Stomach (tissue), 9 donors: ENCODE measurements around the gene LRRC7. TPM values are rescaled to one million over a fixed set of nuclear protein-coding genes. Genes with fewer than 3 reads are reported as not detected.
"Not testable (repeated sequence)": the region's sequence is repeated elsewhere in the genome, so short reads cannot be mapped to it uniquely, and the experiment has no call there.

Source experiments
- DNase-seq, 2 donors: peaks; one replicate each; pipeline versions ENCODE4 v3.0.0 to v3.0.0-alpha.2; 2013 to 2019
- H3K27ac ChIP-seq, 5 donors: fragments of 200-600 bp in 4 of 5; sonication (generic) in 4 of 5; one replicate each; pipeline ENCODE4 v1.5.1; 2013 to 2019; ENCODE audit warnings: mild to moderate bottlenecking in 1 of 5, moderate library complexity in 1 of 5
- H3K27me3 ChIP-seq, 3 donors: fragments of 200-600 bp; sonication (generic); one replicate each; pipeline ENCODE4 v1.5.1; 2017 to 2019; ENCODE audit warnings: mixed run types in 1 of 3
- H3K36me3 ChIP-seq, 4 donors: fragments of 200-600 bp; sonication (generic); 1 replicate in 3 of 4; 2 replicates in 1 of 4; pipeline ENCODE4 v1.5.1; 2016 to 2019
- H3K4me1 ChIP-seq, 4 donors: fragments of 200-600 bp; sonication (generic); one replicate each; pipeline ENCODE4 v1.5.1; 2016 to 2019
- H3K4me3 ChIP-seq, 4 donors: fragments of 200-600 bp; sonication (generic) in 3 of 4; one replicate each; pipeline ENCODE4 v1.5.1; 2016 to 2019; ENCODE audit warnings: mild to moderate bottlenecking in 1 of 4
- H3K9me3 ChIP-seq, 4 donors: fragments of 200-600 bp; sonication (generic); one replicate each; pipeline ENCODE4 v1.5.1; 2016 to 2019
- EP300 ChIP-seq: sonication (generic); formaldehyde crosslinking; IDR thresholded peaks from one replicate; pipeline ENCODE4 v1.6.1; 2017; ENCODE audit warnings: antibody characterized with exemption
- POLR2A ChIP-seq, 4 donors: fragments of 450-650 bp; IDR thresholded peaks; one replicate each; pipeline ENCODE4 v1.6.1; 2016; ENCODE audit warnings: antibody characterized with exemption in 4 of 4, control low read depth in 2 of 4, mild to moderate bottlenecking in 1 of 4, moderate library complexity in 1 of 4
- POLR2AphosphoS5 ChIP-seq, 3 donors: sonication (generic); formaldehyde crosslinking; IDR thresholded peaks; one replicate each; pipeline ENCODE4 v1.6.1; 2016; ENCODE audit warnings: antibody characterized with exemption in 3 of 3
- WGBS, 5 donors: extraction: QIAGEN DNeasy Blood & Tissue Kit in 3 of 5; methylation state at CpG; one replicate each; pipeline versions ENCODE4 v1.1.5 to v1.1.7; 2013 to 2018; 5-methylcytosine and 5-hydroxymethylcytosine counted together
- intact Hi-C: fragments of 100-400 bp; cut with DNase I; formaldehyde crosslinking; loops from one replicate; pipeline ENCODE4 v1.15.1; 2023; ENCODE audit warnings: low total_unique reads
- polyA plus RNA-seq, 3 donors: library from polyadenylated mRNA; stranded (reverse); fragments of 200-250 nt; gene quantifications; one replicate each; pipeline ENCODE4 v1.2.3, GENCODE V29; 2013
- total RNA-seq, 5 donors: library from RNA; depleted of rRNA; stranded (reverse); fragments of >200 nt; gene quantifications; one replicate each; pipeline versions ENCODE4 v1.1.0 to v1.2.3, GENCODE V29; 2014 to 2016
- TF ChIP-seq, protein P1 (sequence below), 7 experiments: fragments of 450-650 bp in 4 of 7; fragments of 200-600 bp in 3 of 7; sonication (generic) in 3 of 7; IDR thresholded peaks; one replicate each; pipeline ENCODE4 v1.5.1; 2016 to 2019; ENCODE audit warnings: antibody characterized with exemption in 7 of 7, control low read depth in 2 of 7, mild to moderate bottlenecking in 1 of 7
- donor health status: healthy with polysubstance abuse.
- donor health status: Bipolar disorder and iron deficiency.
- donor health status: healthy.

Gene LRRC7
- total and polyA plus RNA-seq, 8 donors = 0.06 to 22.4 (median 0.31) TPM; not detected in 1

- intact Hi-C loops = no loop called here
- Histone ChIP-seq H3K36me3 (no peaks in the 10 kb centered on the region), H3K4me3 (no peak overlapping the region), H3K4me1 (no peaks in the 10 kb centered on the region), H3K27me3 (no peaks in the 10 kb centered on the region), H3K27ac (no peak overlapping the region), H3K9me3 (no peaks in the 10 kb centered on the region)
- DNase-seq = peak in 1 of 2 donors; percentile 44
- WGBS, 5 donors = 10 to 40% (median 23%) methylated on average over 4 of the region's 4 CpGs
- TF ChIP-seq EP300 (no peak), POLR2AphosphoS5 (IDR thresholded peaks at IDR 0.05) (no peak), POLR2A (IDR thresholded peaks at IDR 0.05) (no peak)
- TF ChIP-seq, protein P1, sequence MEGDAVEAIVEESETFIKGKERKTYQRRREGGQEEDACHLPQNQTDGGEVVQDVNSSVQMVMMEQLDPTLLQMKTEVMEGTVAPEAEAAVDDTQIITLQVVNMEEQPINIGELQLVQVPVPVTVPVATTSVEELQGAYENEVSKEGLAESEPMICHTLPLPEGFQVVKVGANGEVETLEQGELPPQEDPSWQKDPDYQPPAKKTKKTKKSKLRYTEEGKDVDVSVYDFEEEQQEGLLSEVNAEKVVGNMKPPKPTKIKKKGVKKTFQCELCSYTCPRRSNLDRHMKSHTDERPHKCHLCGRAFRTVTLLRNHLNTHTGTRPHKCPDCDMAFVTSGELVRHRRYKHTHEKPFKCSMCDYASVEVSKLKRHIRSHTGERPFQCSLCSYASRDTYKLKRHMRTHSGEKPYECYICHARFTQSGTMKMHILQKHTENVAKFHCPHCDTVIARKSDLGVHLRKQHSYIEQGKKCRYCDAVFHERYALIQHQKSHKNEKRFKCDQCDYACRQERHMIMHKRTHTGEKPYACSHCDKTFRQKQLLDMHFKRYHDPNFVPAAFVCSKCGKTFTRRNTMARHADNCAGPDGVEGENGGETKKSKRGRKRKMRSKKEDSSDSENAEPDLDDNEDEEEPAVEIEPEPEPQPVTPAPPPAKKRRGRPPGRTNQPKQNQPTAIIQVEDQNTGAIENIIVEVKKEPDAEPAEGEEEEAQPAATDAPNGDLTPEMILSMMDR (IDR thresholded peaks at IDR 0.05) = no peak
These were observed 142.9 kb downstream of the LRRC7 start for GRCh38 chr1:69710484-69711189.

DNA sequence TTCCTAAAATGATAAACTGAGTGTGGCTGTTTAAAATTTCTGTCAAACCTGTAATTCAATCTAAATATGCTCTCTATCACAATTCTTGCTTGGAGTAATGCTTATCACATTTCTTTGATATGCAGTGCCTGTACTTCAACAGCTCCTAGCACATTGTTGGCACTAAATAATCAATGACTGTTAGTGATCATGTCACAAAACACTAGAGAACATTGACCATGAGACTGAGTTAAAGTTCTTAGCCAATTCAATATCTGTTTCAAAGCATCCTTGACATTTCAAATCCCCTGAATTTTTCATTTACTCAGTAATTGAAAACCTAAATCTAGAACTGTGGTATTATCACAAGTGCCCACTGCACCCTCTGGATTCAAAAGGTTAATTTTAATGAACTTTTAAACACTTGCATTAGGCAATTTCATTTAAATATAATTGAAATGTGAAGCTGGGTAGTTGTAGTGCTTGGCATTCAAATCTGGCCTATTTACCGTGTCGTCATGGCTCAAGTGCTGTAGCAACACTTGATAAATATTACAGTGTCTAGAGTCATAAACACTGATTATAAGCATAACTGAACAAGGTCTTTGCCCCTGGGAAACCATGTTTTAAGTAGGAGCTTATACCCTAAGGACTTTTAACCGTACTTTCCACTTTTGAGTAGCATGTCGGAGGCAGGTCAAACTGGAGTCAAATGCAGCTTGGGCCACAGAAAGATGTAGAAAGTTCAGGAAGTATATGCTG lies 143.6 kb downstream of the LRRC7 start:
- no peaks in the 10 kb centered on the region for H3K9me3 ChIP-seq
- no peaks in the 10 kb centered on the region for H3K36me3 ChIP-seq
- 76 to 86% (median 81%) methylated on average over 4 of the region's 4 CpGs for WGBS, 5 donors
- H3K4me3 ChIP-seq = no peak overlapping the region
- TF ChIP-seq POLR2AphosphoS5 (IDR thresholded peaks at IDR 0.05) = no peak
- TF ChIP-seq EP300 = no peak
- TF ChIP-seq, protein P1 (IDR thresholded peaks at IDR 0.05) = no peak
- TF ChIP-seq POLR2A (IDR thresholded peaks at IDR 0.05) = no peak
- intact Hi-C loops = no loop called here
- DNase-seq = peak in 1 of 2 donors; percentile 30
- no peak overlapping the region for H3K27ac ChIP-seq
- no peaks in the 10 kb centered on the region for H3K4me1 ChIP-seq
- H3K27me3 ChIP-seq = no peaks in the 10 kb centered on the region

DNA sequence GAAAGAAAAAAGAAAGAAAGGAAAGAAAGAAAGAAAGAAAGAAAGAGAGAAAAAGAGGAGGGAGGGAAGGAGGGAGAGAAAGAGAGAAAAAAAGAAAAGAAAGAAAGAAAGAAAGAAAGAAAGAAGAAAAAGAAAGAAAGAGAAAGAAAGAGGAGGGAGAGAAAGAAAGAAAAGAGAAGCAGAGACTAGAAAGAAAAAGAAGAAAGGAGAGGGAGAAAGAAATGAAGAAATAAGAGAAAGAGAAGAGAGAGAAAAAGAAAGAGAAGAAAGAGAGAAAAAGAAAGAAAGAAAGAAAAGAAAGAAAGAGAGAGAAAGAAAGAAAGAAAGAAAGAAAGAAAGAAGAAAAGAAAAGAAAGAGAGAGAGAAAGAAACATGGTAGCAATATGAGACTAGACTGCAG lies 150.1 kb downstream of the LRRC7 start:
- H3K4me3 ChIP-seq, H3K27me3 ChIP-seq, H3K9me3 ChIP-seq, intact Hi-C loops, H3K4me1 ChIP-seq, H3K36me3 ChIP-seq, DNase-seq, H3K27ac ChIP-seq: not testable (repeated sequence)

GRCh38 chr1:69728206-69728605 lies 160.5 kb downstream of the LRRC7 start:
- no peaks in the 10 kb centered on the region for H3K4me1 ChIP-seq
- DNase-seq = no peak
- H3K4me3 ChIP-seq = no peak overlapping the region
- no peak for TF ChIP-seq POLR2A (IDR thresholded peaks at IDR 0.05)
- TF ChIP-seq EP300 = no peak
- no peak for TF ChIP-seq POLR2AphosphoS5 (IDR thresholded peaks at IDR 0.05)
- TF ChIP-seq, protein P1 (IDR thresholded peaks at IDR 0.05) = no peak
- no peaks in the 10 kb centered on the region for H3K9me3 ChIP-seq
- H3K36me3 ChIP-seq = no peaks in the 10 kb centered on the region
- 23 to 55% (median 36%) methylated on average over 1 of the region's 1 CpG for WGBS, 5 donors
- intact Hi-C loops = no loop called here
- no peaks in the 10 kb centered on the region for H3K27me3 ChIP-seq
- no peak overlapping the region for H3K27ac ChIP-seq

GRCh38 chr1:69733061-69733460 lies 165.3 kb downstream of the LRRC7 start:
- Histone ChIP-seq H3K4me3 (no peak overlapping the region), H3K27me3 (no peaks in the 10 kb centered on the region), H3K9me3 (no peaks in the 10 kb centered on the region), H3K36me3 (no peaks in the 10 kb centered on the region), H3K27ac (no peak overlapping the region), H3K4me1 (peaks cover 0 to 4% (median 0%) of the 10 kb centered on the region in 4 donors)
- TF ChIP-seq EP300 (no peak), POLR2AphosphoS5 (IDR thresholded peaks at IDR 0.05) (no peak), POLR2A (IDR thresholded peaks at IDR 0.05) (no peak)
- TF ChIP-seq, protein P1 (IDR thresholded peaks at IDR 0.05) = no peak
- no peak for DNase-seq
- intact Hi-C loops = no loop called here
